Activated naive CD4-positive, alpha-beta T cell treated with anti-CD3 and anti-CD28 coated beads, Interleukin-2, amount 10 ng/mL, durations not matched to agents 7 days and 5 days (primary cell): ENCODE data around the gene CNTN4.
"Not testable (repeated sequence)": the region's sequence is repeated elsewhere in the genome, so short reads cannot be mapped to it uniquely, and the experiment has no call there.

Experiments used
- CTCF ChIA-PET: fragments of 350-600 bp; sonication (Branson Sonifier 250); formaldehyde crosslinking; loops from one replicate; lab custom pipeline; 2021; ENCODE audit warnings: antibody characterized with exemption; lab: Charles Lee
- DNase-seq: peaks from one replicate; pipeline ENCODE4 v3.0.0-alpha.2; 2020
- H3K27ac Mint-ChIP-seq: one replicate; pipeline ENCODE4 v1.8.0; 2021; ENCODE audit warnings: mild to moderate bottlenecking, moderate library complexity, mixed read lengths
- H3K27me3 Mint-ChIP-seq: one replicate; pipeline ENCODE4 v1.8.0; 2021; ENCODE audit warnings: mild to moderate bottlenecking, mixed read lengths
- H3K36me3 Mint-ChIP-seq: one replicate; pipeline ENCODE4 v1.8.0; 2021; ENCODE audit warnings: mixed read lengths
- H3K4me1 Mint-ChIP-seq: one replicate; pipeline ENCODE4 v1.8.0; 2021; ENCODE audit warnings: mixed read lengths
- H3K4me3 Mint-ChIP-seq: one replicate; pipeline ENCODE4 v1.8.0; 2021; ENCODE audit warnings: mild to moderate bottlenecking, moderate library complexity, mixed read lengths
- H3K9me3 Mint-ChIP-seq: one replicate; pipeline ENCODE4 v1.8.0; 2021; ENCODE audit warnings: mixed read lengths

The CNTN4 gene

GRCh38 chr3:2098398-2099027, at the start of gene CNTN4:
CNTN4 (plus strand) TSS chr3:2098866.
- CTCF ChIA-PET, result no interaction called here
- DNase-seq, result no peak
- Mint-ChIP-seq H3K27ac (no peak within 1 kb of the TSS), H3K27me3 (peaks cover 39% of the 10 kb centered on the region), H3K36me3 (no peaks in the 10 kb centered on the region), H3K9me3 (no peaks in the 10 kb centered on the region), H3K4me1 (peaks cover 2% of the 10 kb centered on the region), H3K4me3 (no peak within 1 kb of the TSS)

- Mint-ChIP-seq H3K27me3 (no peaks in the 10 kb centered on the region), H3K9me3 (no peaks in the 10 kb centered on the region), H3K36me3 (no peaks in the 10 kb centered on the region), H3K4me1 (no peaks in the 10 kb centered on the region), H3K4me3 (no peak overlapping the region), H3K27ac (no peak overlapping the region)
- CTCF ChIA-PET, result no interaction called here
- DNase-seq, result no peak
These were observed 37.3 kb upstream of the CNTN4 start for GRCh38 chr3:2061360-2061759.

- Mint-ChIP-seq H3K27me3 (no peaks in the 10 kb centered on the region), H3K27ac (no peak overlapping the region), H3K36me3 (no peaks in the 10 kb centered on the region), H3K4me3 (no peak overlapping the region), H3K4me1 (no peaks in the 10 kb centered on the region), H3K9me3 (no peaks in the 10 kb centered on the region)
- DNase-seq, result no peak
- CTCF ChIA-PET, result no interaction called here
These were observed 27.1 kb upstream of the CNTN4 start for GRCh38 chr3:2071531-2071930.

- no peaks in the 10 kb centered on the region for H3K4me1 Mint-ChIP-seq
- no peaks in the 10 kb centered on the region for H3K36me3 Mint-ChIP-seq
- H3K27ac Mint-ChIP-seq, result no peak overlapping the region
- CTCF ChIA-PET, result no interaction called here
- DNase-seq, result no peak
- peaks cover 3% of the 10 kb centered on the region for H3K9me3 Mint-ChIP-seq
- no peaks in the 10 kb centered on the region for H3K27me3 Mint-ChIP-seq
- no peak overlapping the region for H3K4me3 Mint-ChIP-seq
These were observed 19.8 kb upstream of the CNTN4 start for GRCh38 chr3:2078821-2079220.

GRCh38 chr3:2082871-2083480, 15.7 kb upstream of the CNTN4 start:
- no peaks in the 10 kb centered on the region for H3K36me3 Mint-ChIP-seq
- DNase-seq, result no peak
- CTCF ChIA-PET, result no interaction called here
- H3K4me3 Mint-ChIP-seq, result no peak overlapping the region
- no peaks in the 10 kb centered on the region for H3K4me1 Mint-ChIP-seq
- H3K27me3 Mint-ChIP-seq, result no peaks in the 10 kb centered on the region
- H3K9me3 Mint-ChIP-seq, result peaks cover 7% of the 10 kb centered on the region
- H3K27ac Mint-ChIP-seq, result no peak overlapping the region

- not testable (repeated sequence) for H3K27me3 Mint-ChIP-seq, H3K36me3 Mint-ChIP-seq, H3K4me1 Mint-ChIP-seq
These were observed 15.1 kb upstream of the CNTN4 start for GRCh38 chr3:2083558-2083957.

GRCh38 chr3:2090095-2090911, 8.4 kb upstream of the CNTN4 start:
- H3K9me3 Mint-ChIP-seq, result no peaks in the 10 kb centered on the region
- H3K4me3 Mint-ChIP-seq, result no peak overlapping the region
- CTCF ChIA-PET, result no interaction called here
- DNase-seq, result no peak
- no peaks in the 10 kb centered on the region for H3K27me3 Mint-ChIP-seq
- no peak overlapping the region for H3K27ac Mint-ChIP-seq
- no peaks in the 10 kb centered on the region for H3K36me3 Mint-ChIP-seq
- no peaks in the 10 kb centered on the region for H3K4me1 Mint-ChIP-seq

More at GRCh38 chr3:2083558-2083957, 15.1 kb upstream of the CNTN4 start:
- DNase-seq, H3K4me3 Mint-ChIP-seq, H3K27ac Mint-ChIP-seq, CTCF ChIA-PET, H3K9me3 Mint-ChIP-seq: not testable (repeated sequence)

GRCh38 chr3:2092758-2093157, 5.9 kb upstream of the CNTN4 start:
- Mint-ChIP-seq H3K27ac (no peak overlapping the region), H3K4me3 (no peak overlapping the region), H3K4me1 (no peaks in the 10 kb centered on the region), H3K27me3 (peaks cover 13% of the 10 kb centered on the region), H3K9me3 (no peaks in the 10 kb centered on the region), H3K36me3 (no peaks in the 10 kb centered on the region)
- no peak for DNase-seq
- CTCF ChIA-PET, result no interaction called here

GRCh38 chr3:2094941-2095340, 3.7 kb upstream of the CNTN4 start:
- Mint-ChIP-seq H3K4me3 (no peak overlapping the region), H3K4me1 (peaks cover 2% of the 10 kb centered on the region), H3K27me3 (peaks cover 32% of the 10 kb centered on the region), H3K36me3 (no peaks in the 10 kb centered on the region), H3K9me3 (no peaks in the 10 kb centered on the region), H3K27ac (no peak overlapping the region)
- CTCF ChIA-PET, result no interaction called here
- DNase-seq, result no peak

GRCh38 chr3:2096216-2096615, 2.5 kb upstream of the CNTN4 start:
- DNase-seq, result no peak
- no peaks in the 10 kb centered on the region for H3K36me3 Mint-ChIP-seq
- no peaks in the 10 kb centered on the region for H3K9me3 Mint-ChIP-seq
- no peak overlapping the region for H3K4me3 Mint-ChIP-seq
- H3K4me1 Mint-ChIP-seq, result peaks cover 2% of the 10 kb centered on the region
- CTCF ChIA-PET, result no interaction called here
- peaks cover 39% of the 10 kb centered on the region for H3K27me3 Mint-ChIP-seq
- H3K27ac Mint-ChIP-seq, result no peak overlapping the region

GRCh38 chr3:2097641-2098191, 950 bp upstream of the CNTN4 start:
- H3K27ac Mint-ChIP-seq, result no peak overlapping the region
- H3K27me3 Mint-ChIP-seq, result peaks cover 39% of the 10 kb centered on the region
- no peak for DNase-seq
- no peak overlapping the region for H3K4me3 Mint-ChIP-seq
- H3K9me3 Mint-ChIP-seq, result no peaks in the 10 kb centered on the region
- peaks cover 2% of the 10 kb centered on the region for H3K4me1 Mint-ChIP-seq
- H3K36me3 Mint-ChIP-seq, result no peaks in the 10 kb centered on the region
- CTCF ChIA-PET, result no interaction called here

GRCh38 chr3:2099028-2099671, 484 bp downstream of the CNTN4 start:
- H3K9me3 Mint-ChIP-seq, result no peaks in the 10 kb centered on the region
- H3K4me1 Mint-ChIP-seq, result peaks cover 2% of the 10 kb centered on the region
- DNase-seq, result no peak
- H3K27me3 Mint-ChIP-seq, result peaks cover 39% of the 10 kb centered on the region
- H3K4me3 Mint-ChIP-seq, result no peak overlapping the region
- CTCF ChIA-PET, result no interaction called here
- no peak overlapping the region for H3K27ac Mint-ChIP-seq
- no peaks in the 10 kb centered on the region for H3K36me3 Mint-ChIP-seq

GRCh38 chr3:2099779-2100191, 1.1 kb downstream of the CNTN4 start:
- H3K9me3 Mint-ChIP-seq, result no peaks in the 10 kb centered on the region
- no peak for DNase-seq
- CTCF ChIA-PET, result no interaction called here
- no peak overlapping the region for H3K4me3 Mint-ChIP-seq
- no peak overlapping the region for H3K27ac Mint-ChIP-seq
- H3K36me3 Mint-ChIP-seq, result no peaks in the 10 kb centered on the region
- H3K4me1 Mint-ChIP-seq, result peaks cover 2% of the 10 kb centered on the region
- peaks cover 39% of the 10 kb centered on the region for H3K27me3 Mint-ChIP-seq

- Mint-ChIP-seq H3K4me1 (no peaks in the 10 kb centered on the region), H3K4me3 (no peak overlapping the region), H3K27ac (no peak overlapping the region), H3K9me3 (peaks cover 8% of the 10 kb centered on the region), H3K27me3 (no peaks in the 10 kb centered on the region), H3K36me3 (no peaks in the 10 kb centered on the region)
- CTCF ChIA-PET, result no interaction called here
- no peak for DNase-seq
These were observed 7.8 kb downstream of the CNTN4 start for GRCh38 chr3:2106438-2106837.
